H1 (cell line): ENCODE data around the gene C3orf20. TPM values are rescaled to one million over a fixed set of nuclear protein-coding genes. Genes with fewer than 3 reads are reported as not detected.

Experiments
- CTCF ChIA-PET: fragments of 300-600 bp; sonication (Branson Sonifier 250); formaldehyde crosslinking; loops from one replicate; lab custom pipeline; 2021; ENCODE audit not compliant: partially characterized antibody; lab: Charles Lee
- POLR2A ChIA-PET: fragments of 300-600 bp; sonication (Branson Sonifier 250); formaldehyde crosslinking; loops from one replicate; lab custom pipeline; 2021; ENCODE audit warnings: inconsistent platforms; ENCODE audit not compliant: partially characterized antibody; lab: Charles Lee
- DNase-seq, 2 experiments: peaks; one replicate each; pipeline versions ENCODE4 v3.0.0 to v3.0.0-alpha.2; 2010 to 2022; ENCODE audit warnings: low spot score in 2 of 2, low read depth in 1 of 2, mixed read lengths in 1 of 2
- FAIRE-seq: peaks from 2 replicates; lab custom pipeline; 2011; peaks lifted over from hg19 to GRCh38; lab: Jason Lieb, UNC
- H2AFZ ChIP-seq: 2 replicates; pipeline ENCODE4 v1.8.1; 2012; ENCODE audit warnings: low read length, inconsistent platforms
- H2AK5ac ChIP-seq: 2 replicates; pipeline ENCODE4 v1.6.1; 2013; ENCODE audit warnings: low read depth, low read length
- H2BK120ac ChIP-seq: replicated peaks from 2 replicates; pipeline ENCODE3; 2013; ENCODE audit warnings: low read depth, low read length, inconsistent platforms
- H2BK12ac ChIP-seq: 2 replicates; pipeline ENCODE4 v1.6.1; 2013; ENCODE audit warnings: low read depth, low read length
- H2BK15ac ChIP-seq: 2 replicates; pipeline ENCODE4 v1.6.1; 2013; ENCODE audit warnings: low read length
- H2BK20ac ChIP-seq: 2 replicates; pipeline ENCODE4 v1.6.1; 2013; ENCODE audit warnings: low read length
- H2BK5ac ChIP-seq: 2 replicates; pipeline ENCODE4 v1.6.1; 2013; ENCODE audit warnings: low read depth, low read length
- H3K14ac ChIP-seq: 2 replicates; pipeline ENCODE4 v1.6.1; 2013; ENCODE audit warnings: inconsistent platforms; ENCODE audit not compliant: insufficient read length
- H3K18ac ChIP-seq: 2 replicates; pipeline ENCODE4 v1.6.1; 2013; ENCODE audit warnings: low read length; ENCODE audit errors: extremely low read depth
- H3K23ac ChIP-seq: 2 replicates; pipeline ENCODE4 v1.6.1; 2013; ENCODE audit warnings: inconsistent platforms; ENCODE audit not compliant: insufficient read length
- H3K23me2 ChIP-seq: 2 replicates; pipeline ENCODE4 v1.6.1; 2013; ENCODE audit warnings: low read depth, low read length
- H3K27ac ChIP-seq: 2 replicates; pipeline ENCODE4 v1.6.1; 2011; ENCODE audit warnings: low read depth, low read length, inconsistent platforms
- H3K27me3 ChIP-seq, 4 experiments: replicated peaks in 1 of 4; 1 replicate in 1 of 4; 2 replicates in 3 of 4; pipeline versions ENCODE4 v1.6.1 to v1.8.1; 2011 to 2013; ENCODE audit warnings: low read length in 3 of 4, mild to moderate bottlenecking in 3 of 4, inconsistent platforms in 2 of 4, mixed read lengths in 2 of 4, moderate library complexity in 1 of 4; ENCODE audit not compliant: control insufficient read depth in 3 of 4, insufficient read depth in 3 of 4; ENCODE audit errors: extremely low read depth in 1 of 4
- H3K36me3 ChIP-seq, 4 experiments: 2 replicates each; pipeline versions ENCODE4 v1.6.1 to v1.8.1; 2011 to 2013; ENCODE audit warnings: mild to moderate bottlenecking in 4 of 4, low read length in 3 of 4, moderate library complexity in 2 of 4, control low read depth in 1 of 4, inconsistent platforms in 1 of 4; ENCODE audit not compliant: insufficient read depth in 4 of 4, control insufficient read depth in 2 of 4
- H3K4ac ChIP-seq: replicated peaks from 2 replicates; pipeline ENCODE3; 2013; ENCODE audit warnings: low read length, low read depth, mixed read lengths, inconsistent platforms; ENCODE audit not compliant: insufficient read length
- H3K4me1 ChIP-seq, 4 experiments: replicated peaks in 1 of 4; 1 replicate in 1 of 4; 2 replicates in 3 of 4; pipeline versions ENCODE4 v1.6.1 to v1.8.1; 2011 to 2013; ENCODE audit warnings: low read length in 3 of 4, inconsistent platforms in 2 of 4, mixed read lengths in 1 of 4; ENCODE audit not compliant: insufficient read depth in 4 of 4, control insufficient read depth in 3 of 4
- H3K4me2 ChIP-seq, 2 experiments: 2 replicates each; pipeline versions ENCODE4 v1.6.1 to v1.8.1; 2011 to 2013; ENCODE audit warnings: low read depth in 2 of 2, low read length in 2 of 2, control low read depth in 1 of 2, inconsistent platforms in 1 of 2, mild to moderate bottlenecking in 1 of 2; ENCODE audit not compliant: insufficient read depth in 1 of 2
- H3K4me3 ChIP-seq, 4 experiments: fragments of 200-600, 300-600 bp in 1 of 4; sonication (generic), shearing (Covaris generic), sonication (Bioruptor Twin) in 1 of 4; 2 replicates each; pipeline versions ENCODE4 v1.5.1 to v1.8.1; 2011 to 2016; ENCODE audit warnings: low read length in 4 of 4, low read depth in 3 of 4, control low read depth in 2 of 4, inconsistent platforms in 2 of 4, mild to moderate bottlenecking in 2 of 4, mixed read lengths in 1 of 4, moderate library complexity in 1 of 4; ENCODE audit not compliant: insufficient read depth in 2 of 4; ENCODE audit errors: extremely low read depth in 1 of 4
- H3K56ac ChIP-seq: replicated peaks from 2 replicates; pipeline ENCODE3; 2013; ENCODE audit warnings: low read depth, mild to moderate bottlenecking, mixed read lengths, low read length, inconsistent platforms; ENCODE audit not compliant: insufficient read length
- H3K79me1 ChIP-seq: 2 replicates; pipeline ENCODE4 v1.6.1; 2013; ENCODE audit warnings: low read depth, low read length, control low read depth
- H3K79me2 ChIP-seq, 2 experiments: 2 replicates each; pipeline versions ENCODE4 v1.6.1 to v1.8.1; 2012 to 2013; ENCODE audit warnings: low read length in 2 of 2, mild to moderate bottlenecking in 2 of 2, inconsistent platforms in 1 of 2; ENCODE audit not compliant: insufficient read depth in 2 of 2, control insufficient read depth in 1 of 2
- H3K9ac ChIP-seq, 4 experiments: replicated peaks in 1 of 4; 1 replicate in 1 of 4; 2 replicates in 3 of 4; pipeline versions ENCODE4 v1.6.1 to v1.8.1; 2011 to 2013; ENCODE audit warnings: low read depth in 3 of 4, low read length in 3 of 4, control low read depth in 2 of 4, mild to moderate bottlenecking in 2 of 4, moderate library complexity in 2 of 4, inconsistent platforms in 1 of 4; ENCODE audit errors: extremely low read depth in 1 of 4
- H3K9me3 ChIP-seq, 2 experiments: 2 replicates each; pipeline versions ENCODE4 v1.6.1 to v1.8.1; 2012 to 2013; ENCODE audit warnings: mild to moderate bottlenecking in 2 of 2, moderate library complexity in 2 of 2, control low read depth in 1 of 2, inconsistent platforms in 1 of 2, low read depth in 1 of 2, low read length in 1 of 2, mixed read lengths in 1 of 2; ENCODE audit not compliant: insufficient read depth in 2 of 2
- H4K20me1 ChIP-seq, 2 experiments: replicated peaks in 1 of 2; 2 replicates each; pipeline versions ENCODE3 to v1.8.1; 2011 to 2013; ENCODE audit warnings: inconsistent platforms in 2 of 2, low read length in 2 of 2, mild to moderate bottlenecking in 1 of 2; ENCODE audit not compliant: insufficient read depth in 2 of 2, control insufficient read depth in 1 of 2
- H4K5ac ChIP-seq: 2 replicates; pipeline ENCODE4 v1.6.1; 2013; ENCODE audit warnings: low read length, low read depth, mixed read lengths, inconsistent platforms; ENCODE audit not compliant: insufficient read length
- H4K8ac ChIP-seq: 2 replicates; pipeline ENCODE4 v1.8.0; 2013; ENCODE audit warnings: mild to moderate bottlenecking, moderate library complexity, low read length, inconsistent platforms; ENCODE audit not compliant: insufficient read depth; ENCODE audit errors: extremely low read depth
- H4K91ac ChIP-seq: replicated peaks from 2 replicates; pipeline ENCODE3; 2013; ENCODE audit warnings: low read length, mixed read lengths, inconsistent platforms; ENCODE audit not compliant: insufficient read length
- ATF2 ChIP-seq: IDR thresholded peaks from 2 replicates; pipeline ENCODE4 v1.6.1; 2012; ENCODE audit warnings: low read length, inconsistent platforms
- FOSL1 ChIP-seq: IDR thresholded peaks from 2 replicates; pipeline ENCODE4 v1.6.1; 2011; ENCODE audit warnings: mild to moderate bottlenecking, low read depth, low read length, moderate library complexity; ENCODE audit not compliant: insufficient read depth
- WGBS, 2 experiments: shearing (Covaris generic) in 1 of 2; methylation state at CpG; one replicate each; pipeline versions ENCODE4 v1.1.6 to v1.1.7; 2013 to 2015; ENCODE audit warnings: low lambda C conversion rate in 2 of 2, mixed read lengths in 2 of 2, inconsistent platforms in 1 of 2, low coverage in 1 of 2, missing lambda C conversion rate in 1 of 2; ENCODE audit not compliant: insufficient replicate concordance in 2 of 2, insufficient coverage in 1 of 2, insufficient read length in 1 of 2; ENCODE audit errors: extremely low coverage in 1 of 2, missing lambda C conversion rate in 1 of 2; 5-methylcytosine and 5-hydroxymethylcytosine counted together
- polyA plus RNA-seq, 7 experiments: library from polyadenylated mRNA; depleted of rRNA in 3 of 7; stranded (reverse) in 5 of 7; unstranded in 2 of 7; fragments of >200 nt in 5 of 7; fragments of 200-250 nt in 2 of 7; gene quantifications; 1 replicate in 5 of 7; 2 replicates in 1 of 7; 4 replicates in 1 of 7; pipeline versions ENCODE4 v1.2.1 to v1.2.3, GENCODE V29; 2011 to 2013; ENCODE audit warnings: missing spikeins in 2 of 7, mixed read lengths in 2 of 7
- total RNA-seq: library from RNA; stranded (reverse); fragmentation: NEBNext Ultra II Directional; extraction: Animal tissue kit (Norgen Biotek cat#: 25700); gene quantifications from 2 replicates; pipeline ENCODE4 v1.2.1, GENCODE V29; 2021

The C3orf20 gene
- total and polyA plus RNA-seq, 2 of the 8 experiments (the other 6 are each of a cell fraction or from before 2014, with no cell fraction given), result not detected

DNA sequence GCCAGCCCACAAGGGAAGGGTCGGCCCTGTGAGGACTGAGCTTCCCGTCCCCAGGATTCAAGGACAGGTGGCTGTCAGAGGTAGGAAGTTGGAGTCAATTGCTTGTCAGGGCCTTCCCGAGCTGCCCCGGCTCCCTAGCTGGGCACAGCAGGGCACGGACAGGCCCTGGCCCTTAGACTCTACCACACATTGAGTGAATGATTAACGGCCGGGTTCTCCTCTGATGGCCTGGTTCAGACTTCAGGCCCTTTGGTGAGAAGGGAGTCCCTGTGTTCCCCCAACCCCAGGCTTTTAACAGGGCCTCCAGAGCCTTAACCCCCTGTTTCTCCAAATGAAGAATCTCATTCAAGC, 127.4 kb downstream of the C3orf20 start:
- Histone ChIP-seq H2BK20ac (no peak overlapping the region), H3K23me2 (no peaks in the 10 kb centered on the region), H2BK12ac (no peak overlapping the region), H4K20me1 (no peaks in the 10 kb centered on the region), H3K4me3 (no peak overlapping the region), H4K5ac (no peak overlapping the region), H3K9ac (no peak overlapping the region), H3K79me1 (no peaks in the 10 kb centered on the region), H2BK120ac (no peak overlapping the region), H3K79me2 (no peaks in the 10 kb centered on the region), H3K4ac (no peak overlapping the region), H4K8ac (no peak overlapping the region), H2BK5ac (no peak overlapping the region), H3K56ac (no peak overlapping the region), H3K27ac (no peak overlapping the region), H3K4me2 (no peak overlapping the region), H3K4me1 (peaks cover 0 to 5% (median 0%) of the 10 kb centered on the region in 4 experiments; a peak in 1 of 7 replicates), H2AFZ (no peak overlapping the region), H3K36me3 (no peaks in the 10 kb centered on the region), H4K91ac (no peak overlapping the region), H3K9me3 (no peaks in the 10 kb centered on the region), H3K23ac (no peak overlapping the region), H2AK5ac (no peak overlapping the region), H2BK15ac (no peak overlapping the region), H3K18ac (no peak overlapping the region), H3K27me3 (no peaks in the 10 kb centered on the region; a peak in 1 of 7 replicates), H3K14ac (no peak overlapping the region)
- 73% methylated on average over 6 of the region's 7 CpGs; no CpG with 5 or more reads in 1 of the 2 experiments for WGBS, 2 experiments
- DNase-seq, result no peak
- FAIRE-seq, result no peak
- ChIA-PET POLR2A (interaction anchor here (0.9 kb wide), 1 partner anchor 9 kb away, joined by 3 read pairs; no protein-coding TSS in a partner anchor), CTCF (interaction anchor here (0.8 to 2.5 kb wide), 6 partner anchors 11 to 61 kb away, joined by 3 to 12 read pairs (median 4); no protein-coding TSS in a partner anchor)
- TF ChIP-seq ATF2 (no peak), FOSL1 (no peak)
